ENCODE measurements around the gene DHRSX.
"Not testable (repeated sequence)": the region's sequence is repeated elsewhere in the genome, so short reads cannot be mapped to it uniquely, and the experiment has no call there.

GRCh38 chrX:2454620-2455019, 46.2 kb downstream of the DHRSX start:
- TF ChIP-seq EP300, CTCF, POLR2A, POLR2AphosphoS5 (IDR thresholded peaks at IDR 0.05): not testable (repeated sequence)
